Chondrocyte (in vitro differentiated cells): ENCODE measurements around the gene RPL36. TPM values are rescaled to one million over a fixed set of nuclear protein-coding genes. Genes with fewer than 3 reads are reported as not detected.

Experiments used
- DNase-seq: peaks from one replicate; pipeline ENCODE4 v3.0.0; 2021; ENCODE audit warnings: mixed read lengths, low spot score
- H3K27ac Mint-ChIP-seq: one replicate; pipeline ENCODE4 v1.8.0; 2021; ENCODE audit warnings: mild to moderate bottlenecking, moderate library complexity, mixed read lengths; ENCODE audit not compliant: unreplicated experiment
- H3K27me3 Mint-ChIP-seq: 2 replicates; pipeline ENCODE4 v1.8.0; 2021; ENCODE audit warnings: low read depth, mixed read lengths
- H3K36me3 Mint-ChIP-seq: 2 replicates; pipeline ENCODE4 v1.8.0; 2021; ENCODE audit warnings: low read depth, mixed read lengths
- H3K4me1 Mint-ChIP-seq: 2 replicates; pipeline ENCODE4 v1.8.0; 2021; ENCODE audit warnings: low read depth, mild to moderate bottlenecking, mixed read lengths
- H3K4me3 Mint-ChIP-seq: one replicate; pipeline ENCODE4 v1.8.0; 2021; ENCODE audit warnings: mild to moderate bottlenecking, moderate library complexity, mixed read lengths; ENCODE audit not compliant: unreplicated experiment
- H3K9me3 Mint-ChIP-seq: 2 replicates; pipeline ENCODE4 v1.8.0; 2021; ENCODE audit warnings: low read depth, mixed read lengths
- total RNA-seq: library from RNA; stranded (reverse); gene quantifications from 3 replicates; pipeline ENCODE4 v1.2.1, GENCODE V29; 2021
- TF ChIP-seq, protein P1 (sequence below): fragments of 200-600 bp; sonication (generic); IDR thresholded peaks from 2 replicates; pipeline ENCODE4 v1.5.0; 2021; ENCODE audit warnings: antibody characterized with exemption, mild to moderate bottlenecking, moderate library complexity

Gene RPL36
- total RNA-seq, 1 donor from 2014 or later: 548 TPM

- Mint-ChIP-seq H3K27ac (no peak overlapping the region), H3K4me3 (no peak overlapping the region)
Measured at GRCh38 chr19:5683177-5683886, 6.8 kb upstream of the RPL36 start.

GRCh38 chr19:5684694-5685430, 5.2 kb upstream of the RPL36 start:
- no peak overlapping the region for H3K27ac Mint-ChIP-seq
- H3K27me3 Mint-ChIP-seq: no peaks in the 10 kb centered on the region
- no peaks in the 10 kb centered on the region for H3K36me3 Mint-ChIP-seq
- peaks cover 27% of the 10 kb centered on the region for H3K4me1 Mint-ChIP-seq
- no peaks in the 10 kb centered on the region for H3K9me3 Mint-ChIP-seq
- no peak overlapping the region for H3K4me3 Mint-ChIP-seq
- DNase-seq: no peak
- TF ChIP-seq, protein P1, sequence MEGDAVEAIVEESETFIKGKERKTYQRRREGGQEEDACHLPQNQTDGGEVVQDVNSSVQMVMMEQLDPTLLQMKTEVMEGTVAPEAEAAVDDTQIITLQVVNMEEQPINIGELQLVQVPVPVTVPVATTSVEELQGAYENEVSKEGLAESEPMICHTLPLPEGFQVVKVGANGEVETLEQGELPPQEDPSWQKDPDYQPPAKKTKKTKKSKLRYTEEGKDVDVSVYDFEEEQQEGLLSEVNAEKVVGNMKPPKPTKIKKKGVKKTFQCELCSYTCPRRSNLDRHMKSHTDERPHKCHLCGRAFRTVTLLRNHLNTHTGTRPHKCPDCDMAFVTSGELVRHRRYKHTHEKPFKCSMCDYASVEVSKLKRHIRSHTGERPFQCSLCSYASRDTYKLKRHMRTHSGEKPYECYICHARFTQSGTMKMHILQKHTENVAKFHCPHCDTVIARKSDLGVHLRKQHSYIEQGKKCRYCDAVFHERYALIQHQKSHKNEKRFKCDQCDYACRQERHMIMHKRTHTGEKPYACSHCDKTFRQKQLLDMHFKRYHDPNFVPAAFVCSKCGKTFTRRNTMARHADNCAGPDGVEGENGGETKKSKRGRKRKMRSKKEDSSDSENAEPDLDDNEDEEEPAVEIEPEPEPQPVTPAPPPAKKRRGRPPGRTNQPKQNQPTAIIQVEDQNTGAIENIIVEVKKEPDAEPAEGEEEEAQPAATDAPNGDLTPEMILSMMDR: no peak

More at GRCh38 chr19:5683177-5683886, 6.8 kb upstream of the RPL36 start:
- H3K9me3 Mint-ChIP-seq: no peaks in the 10 kb centered on the region
- no peaks in the 10 kb centered on the region for H3K27me3 Mint-ChIP-seq
- H3K4me1 Mint-ChIP-seq: peaks cover 30% of the 10 kb centered on the region
- DNase-seq: no peak
- H3K36me3 Mint-ChIP-seq: no peaks in the 10 kb centered on the region
- TF ChIP-seq, protein P1: no peak

DNA sequence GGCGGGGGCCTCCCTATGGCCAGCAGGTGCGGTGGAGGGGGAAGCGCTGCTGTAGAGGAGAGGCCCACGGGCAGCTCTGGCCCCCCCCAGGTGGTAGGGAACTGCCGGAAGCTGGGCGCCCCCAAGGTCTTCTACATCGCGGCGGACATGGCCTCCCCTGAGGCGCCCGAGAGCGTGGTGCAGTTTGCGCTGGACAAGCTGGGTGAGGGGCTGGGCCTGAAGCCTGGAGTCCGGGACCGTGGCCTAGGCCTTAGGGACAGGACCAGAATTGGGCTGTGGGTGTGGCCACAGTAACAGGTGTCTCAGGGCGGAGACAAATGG, 3.8 kb upstream of the RPL36 start:
- Mint-ChIP-seq H3K36me3 (peaks cover 5% of the 10 kb centered on the region), H3K4me3 (peak overlapping the region; percentile 73), H3K27ac (peak overlapping the region; percentile 85), H3K4me1 (peaks cover 33% of the 10 kb centered on the region), H3K27me3 (no peaks in the 10 kb centered on the region), H3K9me3 (no peaks in the 10 kb centered on the region)
- no peak for DNase-seq
- TF ChIP-seq, protein P1: no peak

DNA sequence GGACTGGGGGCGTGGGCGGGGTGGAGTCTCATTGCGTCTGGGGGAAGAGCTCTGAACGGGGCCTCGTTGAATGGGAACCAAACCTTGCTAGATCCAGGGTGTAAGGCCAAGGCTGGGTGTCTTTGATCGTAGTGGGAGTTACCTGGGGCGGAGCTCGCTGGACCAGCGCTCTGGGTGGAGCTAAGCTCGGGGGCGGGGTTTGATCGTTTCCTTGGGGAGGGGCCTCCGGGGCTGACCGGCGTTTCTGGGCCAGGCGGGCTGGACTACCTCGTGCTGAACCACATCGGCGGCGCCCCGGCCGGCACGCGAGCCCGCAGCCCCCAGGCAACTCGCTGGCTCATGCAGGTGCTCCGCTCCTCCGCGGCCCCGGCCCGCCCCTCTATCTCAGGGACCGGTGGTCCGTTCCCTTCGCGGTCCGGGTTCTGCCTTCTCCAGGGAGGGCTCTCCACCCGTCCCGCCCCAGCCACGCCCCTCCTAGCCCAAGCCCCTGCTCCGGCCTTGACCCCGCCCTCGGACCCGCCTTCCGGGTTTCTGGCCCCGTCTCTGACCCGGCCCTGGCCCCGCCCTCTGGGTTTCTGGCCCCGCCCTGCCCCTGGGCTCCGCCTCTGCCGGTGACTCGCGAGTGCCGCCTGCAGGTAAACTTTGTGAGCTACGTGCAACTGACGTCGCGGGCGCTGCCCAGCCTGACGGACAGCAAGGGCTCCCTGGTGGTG, 3.3 kb upstream of the RPL36 start:
- peaks cover 29% of the 10 kb centered on the region for H3K4me1 Mint-ChIP-seq
- H3K4me3 Mint-ChIP-seq: peak overlapping the region; percentile 73
- H3K27ac Mint-ChIP-seq: peak overlapping the region; percentile 85
- peak; percentile 99 for DNase-seq
- TF ChIP-seq, protein P1: peak; percentile 89
- H3K36me3 Mint-ChIP-seq: peaks cover 5% of the 10 kb centered on the region
- no peaks in the 10 kb centered on the region for H3K9me3 Mint-ChIP-seq
- H3K27me3 Mint-ChIP-seq: no peaks in the 10 kb centered on the region
